HEK293T (cell line): ENCODE measurements around the gene WRAP53.

Source experiments
- FOXA1 ChIP-seq: fragments of 450-650 bp; IDR thresholded peaks from 2 replicates; pipeline ENCODE4 v1.6.1; 2016; ENCODE audit warnings: mild to moderate bottlenecking
- SP1 ChIP-seq: fragments of 450-650 bp; IDR thresholded peaks from 2 replicates; pipeline ENCODE4 v1.6.1; 2017

- TF ChIP-seq FOXA1 (no peak), SP1 (no peak)
Measured at GRCh38 chr17:7674934-7675333, 13.3 kb upstream of the WRAP53 start.
